WI38 (cell line): ENCODE data around the gene DEFB114.

ENCODE experiments used
- H3K4me3 ChIP-seq: 2 replicates; pipeline ENCODE4 v1.5.1; 2011; ENCODE audit warnings: low read depth, mild to moderate bottlenecking, control low read depth, low read length
- TF ChIP-seq, protein P1 (sequence below): IDR thresholded peaks from 2 replicates; pipeline ENCODE4 v1.5.1; 2012; ENCODE audit warnings: low read depth, mild to moderate bottlenecking, control low read depth, low read length

Gene DEFB114

DNA sequence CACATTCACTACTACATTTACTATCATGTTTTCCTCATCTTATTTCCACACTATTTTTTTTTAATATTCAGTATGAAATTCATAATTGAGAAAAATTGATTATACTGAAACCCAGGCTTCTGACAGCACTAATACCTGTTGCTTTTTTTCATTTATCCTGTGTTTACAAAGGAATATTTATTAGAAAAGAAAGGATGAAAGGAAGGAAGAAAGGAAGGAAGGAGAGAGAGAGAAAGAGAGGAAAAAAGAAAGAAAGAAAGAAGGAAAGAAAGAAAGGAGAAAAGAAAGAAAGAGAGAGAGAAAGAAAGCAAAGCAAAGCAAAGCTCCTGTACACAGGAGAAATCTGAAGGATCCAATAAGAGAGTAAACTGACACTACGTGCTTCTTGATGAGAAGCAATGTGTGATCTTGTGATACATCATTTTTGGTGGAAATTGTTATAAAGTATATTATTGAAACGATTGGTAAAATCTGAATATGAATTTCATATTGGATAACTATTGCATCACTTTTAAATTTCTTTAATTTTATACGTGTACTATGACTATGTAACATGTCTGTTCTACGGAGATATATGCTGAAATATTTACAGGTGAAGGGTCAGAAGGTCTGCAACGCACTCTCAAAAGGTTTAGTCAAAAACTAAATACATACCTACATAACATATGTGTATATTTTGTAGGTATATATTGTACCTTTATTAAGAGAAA, 43.9 kb downstream of the DEFB114 start:
- no peak overlapping the region for H3K4me3 ChIP-seq
- TF ChIP-seq, protein P1, sequence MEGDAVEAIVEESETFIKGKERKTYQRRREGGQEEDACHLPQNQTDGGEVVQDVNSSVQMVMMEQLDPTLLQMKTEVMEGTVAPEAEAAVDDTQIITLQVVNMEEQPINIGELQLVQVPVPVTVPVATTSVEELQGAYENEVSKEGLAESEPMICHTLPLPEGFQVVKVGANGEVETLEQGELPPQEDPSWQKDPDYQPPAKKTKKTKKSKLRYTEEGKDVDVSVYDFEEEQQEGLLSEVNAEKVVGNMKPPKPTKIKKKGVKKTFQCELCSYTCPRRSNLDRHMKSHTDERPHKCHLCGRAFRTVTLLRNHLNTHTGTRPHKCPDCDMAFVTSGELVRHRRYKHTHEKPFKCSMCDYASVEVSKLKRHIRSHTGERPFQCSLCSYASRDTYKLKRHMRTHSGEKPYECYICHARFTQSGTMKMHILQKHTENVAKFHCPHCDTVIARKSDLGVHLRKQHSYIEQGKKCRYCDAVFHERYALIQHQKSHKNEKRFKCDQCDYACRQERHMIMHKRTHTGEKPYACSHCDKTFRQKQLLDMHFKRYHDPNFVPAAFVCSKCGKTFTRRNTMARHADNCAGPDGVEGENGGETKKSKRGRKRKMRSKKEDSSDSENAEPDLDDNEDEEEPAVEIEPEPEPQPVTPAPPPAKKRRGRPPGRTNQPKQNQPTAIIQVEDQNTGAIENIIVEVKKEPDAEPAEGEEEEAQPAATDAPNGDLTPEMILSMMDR, result no peak

DNA sequence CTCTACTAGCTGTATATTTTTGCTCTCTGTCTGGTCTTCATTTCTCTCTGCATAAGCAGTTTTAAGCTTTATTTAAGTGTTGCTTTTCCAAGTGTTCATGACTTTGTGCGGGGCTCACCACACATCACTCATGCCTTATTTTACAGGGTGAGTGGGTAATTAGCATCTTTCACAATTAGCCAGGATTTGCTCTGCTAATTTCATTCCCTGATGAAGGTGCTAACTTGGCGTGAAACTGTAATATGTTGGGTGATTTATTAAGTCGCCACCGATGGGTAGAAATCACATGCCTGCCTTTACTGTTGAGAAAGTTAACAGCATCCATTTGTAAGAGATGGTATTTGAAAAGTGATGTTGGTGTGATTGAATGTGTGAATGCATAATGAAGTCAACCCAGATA, 44.7 kb downstream of the DEFB114 start:
- no peak overlapping the region for H3K4me3 ChIP-seq
- TF ChIP-seq, protein P1, result no peak

DNA sequence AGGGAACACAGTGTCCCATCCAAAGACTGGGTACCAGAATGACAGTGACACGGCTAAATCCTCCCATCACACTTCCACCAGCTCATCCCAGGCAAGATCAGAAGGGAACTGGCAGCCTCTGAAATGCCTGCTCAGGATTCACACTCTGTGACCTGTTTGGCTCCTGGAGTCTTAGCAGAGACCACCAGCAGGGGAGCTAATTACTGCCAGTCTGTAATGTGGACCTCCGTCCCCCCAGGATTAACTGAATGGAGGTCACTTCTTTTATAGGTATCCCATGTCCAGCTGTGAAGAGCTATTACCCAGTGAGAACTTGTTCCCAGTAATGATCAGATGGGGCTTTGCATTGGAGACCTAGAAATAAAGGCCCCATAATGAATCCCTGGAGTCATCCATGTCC, 45.2 kb downstream of the DEFB114 start:
- H3K4me3 ChIP-seq, result no peak overlapping the region
- TF ChIP-seq, protein P1, result no peak

DNA sequence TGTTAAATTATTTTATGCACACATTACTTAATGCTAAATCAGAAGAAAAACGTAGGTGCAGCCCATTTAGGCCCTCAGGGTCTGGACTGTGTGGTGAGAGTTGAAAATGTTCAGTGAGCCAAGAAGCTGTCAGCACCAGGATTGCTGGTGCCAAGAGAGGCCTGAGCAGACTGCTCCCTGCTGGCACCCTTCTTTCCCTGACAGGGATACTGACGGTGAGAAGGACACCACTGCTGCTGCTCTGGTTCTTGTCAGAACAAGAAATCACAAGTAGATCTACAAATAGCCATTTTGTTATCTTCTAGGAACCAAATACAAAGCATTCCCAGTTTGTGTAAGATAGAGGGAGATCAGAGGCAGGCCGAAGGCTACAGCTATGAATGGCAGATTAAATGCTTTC, 48.9 kb downstream of the DEFB114 start:
- TF ChIP-seq, protein P1, result no peak

DNA sequence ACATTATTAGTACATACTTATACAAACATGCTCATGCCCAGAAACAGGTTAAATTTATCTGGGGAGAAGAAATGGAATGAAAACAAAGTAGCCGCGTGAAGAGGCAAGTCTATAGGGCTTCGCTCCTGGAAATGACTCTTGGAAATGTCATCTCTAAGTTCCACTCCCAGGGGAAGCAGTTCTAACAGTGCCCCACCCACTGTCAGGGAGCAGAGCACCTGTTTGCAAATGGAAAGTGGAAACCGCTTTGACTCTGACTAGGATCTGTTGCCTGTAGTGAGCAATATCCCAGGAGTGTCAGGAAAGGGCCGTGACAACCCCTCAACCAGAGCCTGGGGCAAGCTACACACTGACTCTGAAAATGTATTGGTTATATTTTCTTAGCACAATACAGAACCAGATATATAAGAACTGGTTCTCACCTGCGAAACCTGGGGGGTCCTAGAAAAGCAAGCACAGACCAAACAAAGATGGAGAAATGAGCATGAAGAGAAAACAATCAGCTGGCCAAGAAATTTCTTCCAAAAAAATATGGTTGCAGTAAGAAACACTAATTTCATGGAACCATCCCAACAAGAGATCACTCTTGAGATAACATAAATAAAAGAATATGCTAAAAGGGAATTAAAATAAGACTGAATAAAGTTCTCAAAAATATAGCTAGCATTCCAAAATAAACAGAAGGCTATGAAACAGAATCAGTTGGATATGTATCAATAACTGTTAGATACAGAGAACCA, 50.2 kb downstream of the DEFB114 start:
- TF ChIP-seq, protein P1, result no peak
- H3K4me3 ChIP-seq, result no peak overlapping the region

More for the DNA sequence above, 48.9 kb downstream of the DEFB114 start:
- no peak overlapping the region for H3K4me3 ChIP-seq

DNA sequence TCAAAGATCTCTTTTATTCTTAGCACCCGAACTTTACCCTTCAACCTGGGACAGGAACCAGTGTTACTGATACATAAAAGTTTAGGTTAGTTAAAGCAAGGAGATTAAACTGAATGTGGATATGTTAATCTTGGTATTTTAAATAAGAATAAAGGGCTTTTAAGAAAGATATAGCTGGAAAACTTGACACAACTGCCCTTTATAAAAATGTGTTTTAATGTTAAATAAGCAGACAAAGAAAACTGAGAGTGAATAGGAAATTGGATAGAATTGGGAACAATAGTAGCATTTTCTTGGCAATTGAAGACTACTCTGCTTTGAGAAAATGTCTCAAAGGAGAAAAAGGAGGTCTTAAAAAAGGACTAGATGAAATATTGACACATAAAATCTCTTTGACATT, 51.8 kb downstream of the DEFB114 start:
- H3K4me3 ChIP-seq, result no peak overlapping the region

More for the DNA sequence above, 51.8 kb downstream of the DEFB114 start:
- TF ChIP-seq, protein P1, result no peak
